Breast epithelium (tissue), 3 donors: Measurements from ENCODE around the gene UCK2.

ENCODE experiments used
- CTCF ChIP-seq, 3 donors: fragments of 450-650 bp; IDR thresholded peaks; one replicate each; pipeline ENCODE4 v1.5.1; 2016 to 2017; ENCODE audit warnings: antibody characterized with exemption in 3 of 3, mild to moderate bottlenecking in 3 of 3, moderate library complexity in 3 of 3
- POLR2A ChIP-seq: fragments of 450-650 bp; IDR thresholded peaks from one replicate; pipeline ENCODE4 v1.6.1; 2016; ENCODE audit warnings: antibody characterized with exemption, mild to moderate bottlenecking, moderate library complexity
- POLR2AphosphoS5 ChIP-seq, 3 donors: sonication (generic); formaldehyde crosslinking; IDR thresholded peaks; one replicate each; pipeline ENCODE4 v1.6.1; 2017; ENCODE audit warnings: antibody characterized with exemption in 3 of 3

DNA sequence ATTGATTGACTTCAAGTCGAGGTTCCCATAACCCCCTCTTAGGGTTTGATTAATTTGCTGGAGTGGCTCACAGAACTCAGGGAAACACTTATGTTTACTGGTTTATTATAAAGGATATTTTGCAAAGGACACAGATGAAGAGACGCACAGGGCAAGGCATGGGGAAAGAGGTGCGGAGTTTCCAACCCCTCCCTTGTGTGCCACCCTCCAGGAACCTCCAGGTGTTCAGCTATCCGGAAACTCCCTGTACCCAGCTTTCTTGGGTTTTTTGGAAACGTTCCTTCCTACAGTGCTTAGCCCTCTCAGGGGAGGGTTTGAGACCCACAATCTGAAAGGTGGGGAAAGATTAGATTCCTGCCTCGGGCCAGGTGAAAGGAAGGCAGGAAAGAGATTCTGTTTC is 48.2 kb downstream of the UCK2 start:
- TF ChIP-seq POLR2AphosphoS5 (IDR thresholded peaks at IDR 0.05) = no peak
- no peak for TF ChIP-seq CTCF (IDR thresholded peaks at IDR 0.05)
- TF ChIP-seq POLR2A = no peak
